Prostate gland (tissue), 2 donors: ENCODE measurements around the gene RINL.

ENCODE experiments used
- CTCF ChIP-seq, 4 experiments: fragments of 200-600 bp in 2 of 4; fragments of 450-650 bp in 2 of 4; sonication (generic) in 2 of 4; IDR thresholded peaks; 1 replicate in 3 of 4; 2 replicates in 1 of 4; pipeline ENCODE4 v1.5.1; 2016 to 2019; ENCODE audit warnings: antibody characterized with exemption in 4 of 4, mild to moderate bottlenecking in 2 of 4, moderate library complexity in 2 of 4
- POLR2A ChIP-seq: fragments of 450-650 bp; IDR thresholded peaks from one replicate; pipeline ENCODE4 v1.6.1; 2016; ENCODE audit warnings: antibody characterized with exemption, mild to moderate bottlenecking

- TF ChIP-seq CTCF (IDR thresholded peaks at IDR 0.05) (no peak), POLR2A (no peak)
Observed at GRCh38 chr19:38908911-38909310, 30.8 kb upstream of the RINL start.
